Panc1 (cell line): Measurements from ENCODE around the gene SLN. TPM values are rescaled to one million over a fixed set of nuclear protein-coding genes. Genes with fewer than 3 reads are reported as not detected.

Source experiments
- ATAC-seq: fragments of 200-7000 bp; cut with Tn5 transposase; 2 replicates; pipeline ENCODE4 v1.9.1; 2020; ENCODE audit warnings: mild to moderate bottlenecking, moderate library complexity
- BruUV-seq: library from RNA; stranded (reverse); fragments of 400-500 nt; replicated peaks from 2 replicates; lab custom pipeline; 2021; lab: Mats Ljungman, UMichigan
- CTCF ChIA-PET: fragments of 300-600 bp; sonication (Branson Sonifier 250); formaldehyde crosslinking; loops from one replicate; lab custom pipeline; 2022; ENCODE audit warnings: antibody characterized with exemption; lab: Charles Lee
- POLR2A ChIA-PET: fragments of 300-600 bp; sonication (Branson Sonifier 250); formaldehyde crosslinking; loops from one replicate; lab custom pipeline; 2022; ENCODE audit warnings: antibody characterized with exemption; lab: Charles Lee
- DNase-seq: peaks from one replicate; pipeline ENCODE4 v3.0.0-alpha.2; 2010; ENCODE audit warnings: low read depth, low spot score
- H3K27ac ChIP-seq: 2 replicates; pipeline ENCODE4 v1.5.1; 2011; ENCODE audit warnings: mild to moderate bottlenecking, low read length, inconsistent platforms
- H3K27me3 ChIP-seq: fragments of 200-500 bp; sonication (Bioruptor generic); 2 replicates; pipeline ENCODE4 v1.6.0; 2014; ENCODE audit warnings: low read length, inconsistent platforms; ENCODE audit not compliant: control insufficient read depth, insufficient read depth
- H3K36me3 ChIP-seq: fragments of 200-500 bp; sonication (Bioruptor generic); 2 replicates; pipeline ENCODE4 v1.5.1; 2014; ENCODE audit warnings: inconsistent platforms, mild to moderate bottlenecking, low read length, moderate library complexity; ENCODE audit not compliant: control insufficient read depth, insufficient read depth
- H3K4me1 ChIP-seq: 2 replicates; pipeline ENCODE4 v1.5.1; 2011; ENCODE audit warnings: inconsistent platforms, mild to moderate bottlenecking, low read length, moderate library complexity; ENCODE audit not compliant: control insufficient read depth, insufficient read depth
- H3K4me3 ChIP-seq, 2 experiments: 2 replicates each; pipeline ENCODE4 v1.5.1; 2011 to 2012; ENCODE audit warnings: low read depth in 2 of 2, low read length in 2 of 2, mild to moderate bottlenecking in 2 of 2, inconsistent platforms in 1 of 2, moderate library complexity in 1 of 2
- H3K9me3 ChIP-seq: fragments of 200-500 bp; sonication (Bioruptor generic); 2 replicates; pipeline ENCODE4 v1.5.1; 2014; ENCODE audit warnings: low read depth, mild to moderate bottlenecking, inconsistent platforms, low read length, moderate library complexity; ENCODE audit not compliant: control insufficient read depth, insufficient read depth
- POLR2AphosphoS5 ChIP-seq: IDR thresholded peaks from 2 replicates; pipeline ENCODE4 v1.6.1; 2012; ENCODE audit warnings: mild to moderate bottlenecking, low read depth, low read length, moderate library complexity
- SIN3A ChIP-seq: IDR thresholded peaks from 2 replicates; pipeline ENCODE4 v1.6.1; 2012; ENCODE audit warnings: low read depth, mild to moderate bottlenecking, low read length, moderate library complexity, borderline replicate concordance; ENCODE audit not compliant: insufficient read depth
- TCF7L2 ChIP-seq: IDR thresholded peaks from 2 replicates; pipeline ENCODE4 v1.6.1; 2011; ENCODE audit warnings: mild to moderate bottlenecking, low read depth, low read length, inconsistent platforms
- in situ Hi-C: cut with HindIII; loops from 2 replicates; pipeline ENCODE4 v1.10.0; 2016; ENCODE audit warnings: low sequenced_read_pairs, low pct_unique_long_range_greater_than_20kb
- intact Hi-C: fragments of 100-400 bp; cut with micrococcal nuclease; formaldehyde crosslinking; loops from one replicate; pipeline ENCODE4 v1.10.0; 2022; ENCODE audit not compliant: unreplicated experiment
- total RNA-seq: library from RNA; stranded (reverse); gene quantifications from one replicate; pipeline ENCODE4 v1.2.1, GENCODE V29; 2021; ENCODE audit not compliant: unreplicated experiment
- TF ChIP-seq, protein P1 (sequence below), 2 experiments: IDR thresholded peaks; 2 replicates each; pipeline ENCODE4 v1.6.1; 2011 to 2012; ENCODE audit warnings: low read depth in 2 of 2, control low read depth in 1 of 2, low read length in 1 of 2, mild to moderate bottlenecking in 1 of 2, moderate library complexity in 1 of 2; ENCODE audit not compliant: insufficient read depth in 1 of 2
- TF ChIP-seq, protein P2 (sequence below): fragments of 450-650 bp; IDR thresholded peaks from 2 replicates; pipeline ENCODE4 v1.5.1; 2017; ENCODE audit warnings: mild to moderate bottlenecking

SLN gene
- total RNA-seq, 1 experiment from 2014 or later = not detected

DNA sequence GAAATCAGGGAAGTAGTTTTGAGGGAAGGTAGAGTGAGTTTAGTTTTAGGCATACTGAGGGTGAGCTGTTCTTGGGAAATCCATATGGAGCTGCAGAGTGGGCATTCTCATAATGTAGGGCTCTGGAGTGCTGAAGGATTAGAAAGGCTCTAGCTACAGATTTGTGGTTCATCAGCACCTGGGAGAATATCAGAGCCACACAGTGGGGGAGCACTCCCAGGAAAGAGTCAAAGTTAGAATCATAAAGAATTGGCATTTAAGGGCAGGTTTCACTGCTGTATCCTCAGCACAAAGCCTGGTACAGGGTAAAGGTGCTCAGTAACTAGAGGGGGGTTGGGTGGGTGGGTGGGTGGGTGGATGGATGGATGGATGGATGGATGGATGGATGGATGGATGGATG, 52.5 kb downstream of the SLN start:
- H3K27ac ChIP-seq = no peak overlapping the region
- BruUV-seq = no TSS peak
- no peak for ATAC-seq
- CTCF ChIA-PET = no interaction called here
- H3K9me3 ChIP-seq = no peaks in the 10 kb centered on the region
- TF ChIP-seq, protein P1, sequence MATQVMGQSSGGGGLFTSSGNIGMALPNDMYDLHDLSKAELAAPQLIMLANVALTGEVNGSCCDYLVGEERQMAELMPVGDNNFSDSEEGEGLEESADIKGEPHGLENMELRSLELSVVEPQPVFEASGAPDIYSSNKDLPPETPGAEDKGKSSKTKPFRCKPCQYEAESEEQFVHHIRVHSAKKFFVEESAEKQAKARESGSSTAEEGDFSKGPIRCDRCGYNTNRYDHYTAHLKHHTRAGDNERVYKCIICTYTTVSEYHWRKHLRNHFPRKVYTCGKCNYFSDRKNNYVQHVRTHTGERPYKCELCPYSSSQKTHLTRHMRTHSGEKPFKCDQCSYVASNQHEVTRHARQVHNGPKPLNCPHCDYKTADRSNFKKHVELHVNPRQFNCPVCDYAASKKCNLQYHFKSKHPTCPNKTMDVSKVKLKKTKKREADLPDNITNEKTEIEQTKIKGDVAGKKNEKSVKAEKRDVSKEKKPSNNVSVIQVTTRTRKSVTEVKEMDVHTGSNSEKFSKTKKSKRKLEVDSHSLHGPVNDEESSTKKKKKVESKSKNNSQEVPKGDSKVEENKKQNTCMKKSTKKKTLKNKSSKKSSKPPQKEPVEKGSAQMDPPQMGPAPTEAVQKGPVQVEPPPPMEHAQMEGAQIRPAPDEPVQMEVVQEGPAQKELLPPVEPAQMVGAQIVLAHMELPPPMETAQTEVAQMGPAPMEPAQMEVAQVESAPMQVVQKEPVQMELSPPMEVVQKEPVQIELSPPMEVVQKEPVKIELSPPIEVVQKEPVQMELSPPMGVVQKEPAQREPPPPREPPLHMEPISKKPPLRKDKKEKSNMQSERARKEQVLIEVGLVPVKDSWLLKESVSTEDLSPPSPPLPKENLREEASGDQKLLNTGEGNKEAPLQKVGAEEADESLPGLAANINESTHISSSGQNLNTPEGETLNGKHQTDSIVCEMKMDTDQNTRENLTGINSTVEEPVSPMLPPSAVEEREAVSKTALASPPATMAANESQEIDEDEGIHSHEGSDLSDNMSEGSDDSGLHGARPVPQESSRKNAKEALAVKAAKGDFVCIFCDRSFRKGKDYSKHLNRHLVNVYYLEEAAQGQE (IDR thresholded peaks at IDR 0.05; ENCODE audit: insufficient read depth in 1 of 2, low read depth in 2 of 2, low read length in 1 of 2) = no peak
- no peak for TF ChIP-seq TCF7L2
- TF ChIP-seq, protein P2, sequence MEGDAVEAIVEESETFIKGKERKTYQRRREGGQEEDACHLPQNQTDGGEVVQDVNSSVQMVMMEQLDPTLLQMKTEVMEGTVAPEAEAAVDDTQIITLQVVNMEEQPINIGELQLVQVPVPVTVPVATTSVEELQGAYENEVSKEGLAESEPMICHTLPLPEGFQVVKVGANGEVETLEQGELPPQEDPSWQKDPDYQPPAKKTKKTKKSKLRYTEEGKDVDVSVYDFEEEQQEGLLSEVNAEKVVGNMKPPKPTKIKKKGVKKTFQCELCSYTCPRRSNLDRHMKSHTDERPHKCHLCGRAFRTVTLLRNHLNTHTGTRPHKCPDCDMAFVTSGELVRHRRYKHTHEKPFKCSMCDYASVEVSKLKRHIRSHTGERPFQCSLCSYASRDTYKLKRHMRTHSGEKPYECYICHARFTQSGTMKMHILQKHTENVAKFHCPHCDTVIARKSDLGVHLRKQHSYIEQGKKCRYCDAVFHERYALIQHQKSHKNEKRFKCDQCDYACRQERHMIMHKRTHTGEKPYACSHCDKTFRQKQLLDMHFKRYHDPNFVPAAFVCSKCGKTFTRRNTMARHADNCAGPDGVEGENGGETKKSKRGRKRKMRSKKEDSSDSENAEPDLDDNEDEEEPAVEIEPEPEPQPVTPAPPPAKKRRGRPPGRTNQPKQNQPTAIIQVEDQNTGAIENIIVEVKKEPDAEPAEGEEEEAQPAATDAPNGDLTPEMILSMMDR = no peak
- TF ChIP-seq SIN3A = no peak
- no peak for TF ChIP-seq POLR2AphosphoS5
- H3K27me3 ChIP-seq = no peaks in the 10 kb centered on the region
- H3K4me1 ChIP-seq = no peaks in the 10 kb centered on the region
- no peak overlapping the region for H3K4me3 ChIP-seq
- no peaks in the 10 kb centered on the region for H3K36me3 ChIP-seq
- POLR2A ChIA-PET = no interaction called here
- DNase-seq = no peak
- in situ Hi-C loops (no loop called here), intact Hi-C loops (no loop called here)

Other genes with a start within 250 kb of the SLN start
- 9.1 TPM for gene ALKBH8, start 146.3 kb downstream of the SLN start, total RNA-seq
- 2.1 TPM for gene ELMOD1, start 120.9 kb downstream of the SLN start, total RNA-seq
- 89.4 TPM for gene SLC35F2, start 146.7 kb upstream of the SLN start, total RNA-seq
- gene RAB39A, start 216.4 kb upstream of the SLN start, total RNA-seq = 3.3 TPM